Esophagus mucosa (tissue), 1 donor: ENCODE data around the gene PCDHGA7. TPM values are rescaled to one million over a fixed set of nuclear protein-coding genes. Genes with fewer than 3 reads are reported as not detected.
A peak's percentile ranks its signal among the peaks of the same experiment; 100 is the strongest.
"Not testable (repeated sequence)": the region's sequence is repeated elsewhere in the genome, so short reads cannot be mapped to it uniquely, and the experiment has no call there.

Experiments
- ATAC-seq: fragments of 200-7000 bp; cut with Tn5 transposase; one replicate; pipeline ENCODE4 v1.9.1; 2020
- total RNA-seq: library from RNA; stranded (reverse); gene quantifications from one replicate; pipeline ENCODE4 v1.2.4, GENCODE V29; 2023
- donor health status: DM: yes; HTN: yes; CAD: no.

The PCDHGA7 gene
- total RNA-seq, 1 donor from 2014 or later, result 1.6 TPM

DNA sequence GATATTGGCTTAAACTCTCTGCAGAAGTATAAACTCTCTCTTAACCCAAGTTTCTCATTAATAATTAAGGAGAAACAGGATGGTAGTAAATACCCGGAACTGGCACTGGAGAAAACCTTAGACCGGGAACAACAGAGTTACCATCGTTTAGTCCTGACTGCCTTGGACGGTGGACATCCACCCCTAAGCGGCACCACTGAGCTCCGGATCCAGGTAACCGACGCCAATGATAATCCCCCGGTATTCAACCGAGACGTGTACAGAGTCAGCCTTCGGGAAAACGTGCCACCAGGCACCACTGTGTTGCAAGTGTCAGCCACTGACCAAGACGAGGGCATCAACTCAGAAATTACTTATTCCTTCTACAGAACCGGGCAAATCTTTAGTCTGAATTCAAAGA is 16.1 kb downstream of the PCDHGA7 start:
- ATAC-seq, result no peak

DNA sequence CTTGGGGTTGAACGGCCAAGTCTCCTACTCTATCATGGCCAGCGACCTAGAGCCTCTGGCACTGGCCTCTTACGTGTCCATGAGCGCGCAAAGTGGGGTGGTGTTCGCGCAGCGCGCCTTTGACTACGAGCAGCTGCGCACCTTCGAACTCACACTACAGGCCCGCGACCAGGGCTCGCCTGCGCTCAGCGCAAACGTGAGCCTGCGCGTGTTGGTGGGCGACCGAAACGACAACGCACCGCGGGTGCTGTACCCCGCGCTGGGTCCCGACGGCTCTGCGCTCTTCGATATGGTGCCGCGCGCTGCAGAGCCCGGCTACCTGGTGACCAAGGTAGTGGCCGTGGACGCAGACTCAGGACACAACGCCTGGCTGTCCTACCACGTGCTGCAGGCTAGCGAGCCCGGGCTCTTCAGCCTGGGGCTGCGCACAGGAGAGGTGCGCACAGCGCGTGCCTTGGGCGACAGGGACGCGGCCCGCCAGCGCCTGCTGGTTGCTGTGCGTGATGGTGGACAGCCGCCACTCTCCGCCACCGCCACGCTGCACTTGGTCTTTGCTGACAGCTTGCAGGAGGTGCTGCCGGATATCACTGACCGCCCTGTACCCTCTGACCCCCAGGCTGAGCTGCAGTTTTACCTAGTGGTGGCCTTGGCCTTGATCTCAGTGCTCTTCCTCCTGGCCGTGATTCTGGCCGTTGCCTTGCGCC is 17.2 kb downstream of the PCDHGA7 start:
- no peak for ATAC-seq

DNA sequence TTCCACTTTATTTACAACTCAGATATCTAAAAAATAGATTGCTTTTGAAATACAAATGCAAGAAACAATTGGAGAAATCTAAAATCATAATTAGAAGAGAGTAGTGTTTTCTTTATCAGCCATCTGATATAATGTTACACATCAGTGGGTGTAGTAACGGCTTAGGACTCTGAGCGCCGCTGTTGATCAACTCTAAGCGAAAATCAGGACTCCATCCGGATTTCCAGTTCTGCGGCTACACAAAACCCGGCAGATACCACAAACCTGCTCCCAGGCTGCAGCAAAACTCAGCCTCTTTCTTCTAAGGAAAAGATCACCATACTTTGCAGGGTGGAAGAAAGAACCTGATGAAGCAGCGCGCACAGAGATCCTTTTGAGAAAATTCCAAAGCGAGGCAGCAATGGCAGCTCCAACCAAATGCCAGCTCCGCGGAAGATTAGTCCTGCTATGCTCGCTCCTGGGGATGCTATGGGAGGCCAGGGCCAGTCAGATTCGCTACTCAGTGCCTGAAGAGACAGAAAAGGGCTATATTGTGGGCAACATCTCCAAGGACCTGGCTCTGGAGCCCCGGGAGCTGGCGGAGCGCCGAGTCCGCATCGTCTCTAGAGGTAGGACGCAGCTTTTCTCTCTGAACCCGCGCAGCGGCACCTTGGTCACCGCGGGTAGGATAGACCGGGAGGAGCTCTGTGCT is 20.2 kb downstream of the PCDHGA7 start, which contains the start of gene PCDHGA9:
Gene PCDHGA9 (plus strand): TSS at position 226 of the 691 bp plus-strand sequence. CDS start 175 bp downstream, at position 401.
- ATAC-seq, result no peak

DNA sequence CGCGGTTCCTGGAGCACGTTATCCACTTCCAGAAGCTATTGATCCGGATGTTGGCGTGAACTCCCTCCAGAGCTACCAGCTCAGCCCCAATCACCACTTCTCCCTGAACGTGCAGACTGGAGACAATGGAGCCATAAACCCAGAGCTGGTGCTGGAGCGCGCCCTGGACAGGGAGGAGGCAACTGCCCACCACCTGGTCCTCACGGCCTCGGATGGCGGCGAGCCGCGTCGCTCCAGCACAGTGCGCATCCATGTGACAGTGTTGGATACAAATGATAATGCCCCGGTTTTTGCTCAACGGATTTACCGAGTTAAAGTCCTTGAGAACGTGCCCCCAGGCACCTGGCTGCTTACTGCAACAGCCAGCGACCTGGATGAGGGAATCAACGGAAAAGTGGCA is 20.8 kb downstream of the PCDHGA7 start:
- no peak for ATAC-seq

DNA sequence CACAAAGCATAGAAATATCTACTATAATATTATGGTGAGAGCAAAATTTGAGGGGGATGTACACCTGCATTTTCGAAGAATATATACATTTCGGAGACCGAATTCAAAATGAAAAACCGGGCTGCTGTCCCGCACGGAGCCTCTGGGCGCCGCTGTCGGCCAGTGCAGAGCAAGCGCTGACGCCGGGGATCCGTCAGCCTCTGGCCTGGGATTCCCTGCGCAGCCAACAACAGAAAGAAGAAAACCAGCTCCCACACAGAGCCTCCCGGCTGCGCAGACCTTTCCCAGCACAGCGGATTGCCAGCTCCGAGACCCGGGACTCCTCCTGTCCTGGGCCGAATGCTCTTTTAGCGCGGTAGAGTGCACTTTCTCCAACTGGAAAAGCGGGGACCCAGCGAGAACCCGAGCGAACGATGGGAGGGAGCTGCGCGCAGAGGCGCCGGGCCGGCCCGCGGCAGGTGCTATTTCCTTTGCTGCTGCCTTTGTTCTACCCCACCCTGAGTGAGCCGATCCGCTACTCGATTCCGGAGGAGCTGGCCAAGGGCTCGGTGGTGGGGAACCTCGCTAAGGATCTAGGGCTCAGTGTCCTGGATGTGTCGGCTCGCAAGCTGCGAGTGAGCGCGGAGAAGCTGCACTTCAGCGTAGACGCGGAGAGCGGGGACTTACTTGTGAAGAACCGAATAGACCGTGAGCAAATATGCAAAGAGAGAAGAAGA is 25.4 kb downstream of the PCDHGA7 start, which contains the start of gene PCDHGB6:
Gene PCDHGB6 (plus strand): TSS at position 232 of the 716 bp plus-strand sequence. CDS start 182 bp downstream, at position 414.
- ATAC-seq, result peak; percentile 50

- no peak for ATAC-seq
Observed at GRCh38 chr5:141409598-141410306, 27.2 kb downstream of the PCDHGA7 start.

DNA sequence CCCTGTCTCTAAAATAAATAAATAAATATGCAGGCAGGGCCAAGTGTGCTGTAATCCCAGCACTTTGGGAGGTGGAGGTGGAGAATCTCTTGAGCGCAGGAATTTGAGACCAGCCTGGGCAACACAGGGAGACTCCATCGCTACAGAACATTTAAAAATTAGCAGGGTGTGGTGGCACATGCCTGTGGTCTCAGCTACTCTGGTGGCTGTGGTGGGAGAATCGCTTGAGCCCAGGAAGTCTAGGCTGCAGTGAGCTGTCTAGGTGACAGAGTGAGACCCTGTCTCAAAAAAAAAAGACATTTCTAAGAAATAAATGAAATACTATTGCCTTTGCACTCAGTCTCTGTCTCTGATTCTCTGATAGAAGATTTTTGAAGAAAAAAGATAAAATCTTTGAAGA is 29.0 kb downstream of the PCDHGA7 start:
- ATAC-seq, result no peak

GRCh38 chr5:141412854-141413539 is 30.5 kb downstream of the PCDHGA7 start, which contains the start of gene PCDHGA10:
TSS of gene PCDHGA10 (plus strand) at chr5:141412987. CDS start at chr5:141413176, 189 bp downstream.
- peak; percentile 78 for ATAC-seq

GRCh38 chr5:141413540-141414069 is 31.1 kb downstream of the PCDHGA7 start:
- ATAC-seq, result no peak

- ATAC-seq, result not testable (repeated sequence)
Observed at GRCh38 chr5:141414548-141415274, 32.2 kb downstream of the PCDHGA7 start.

- not testable (repeated sequence) for ATAC-seq
Observed at GRCh38 chr5:141415275-141415618, 32.7 kb downstream of the PCDHGA7 start.

- peak; percentile 75 for ATAC-seq
Observed at GRCh38 chr5:141417494-141418172, 35.1 kb downstream of the PCDHGA7 start, which contains the start of gene PCDHGB7. TSS of gene PCDHGB7 (plus strand) at chr5:141417677. CDS start at chr5:141417860, 183 bp downstream.

- no peak for ATAC-seq
Observed at GRCh38 chr5:141419074-141419880, 36.7 kb downstream of the PCDHGA7 start.

GRCh38 chr5:141420855-141421488 is 38.4 kb downstream of the PCDHGA7 start, which contains the start of gene PCDHGA11:
TSS of gene PCDHGA11 (plus strand) at chr5:141421051. CDS start at chr5:141421228, 177 bp downstream.
- ATAC-seq, result no peak

DNA sequence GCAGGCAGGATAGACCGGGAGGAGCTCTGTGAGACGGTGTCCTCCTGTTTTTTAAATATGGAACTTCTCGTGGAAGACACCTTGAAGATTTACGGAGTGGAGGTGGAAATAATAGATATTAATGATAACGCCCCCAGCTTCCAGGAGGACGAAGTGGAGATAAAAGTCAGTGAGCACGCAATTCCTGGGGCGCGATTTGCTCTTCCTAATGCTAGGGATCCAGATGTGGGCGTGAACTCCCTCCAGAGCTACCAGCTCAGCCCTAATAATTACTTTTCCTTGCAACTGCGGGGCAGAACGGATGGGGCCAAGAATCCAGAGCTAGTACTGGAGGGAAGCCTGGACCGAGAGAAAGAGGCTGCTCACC is 38.9 kb downstream of the PCDHGA7 start:
- no peak for ATAC-seq

DNA sequence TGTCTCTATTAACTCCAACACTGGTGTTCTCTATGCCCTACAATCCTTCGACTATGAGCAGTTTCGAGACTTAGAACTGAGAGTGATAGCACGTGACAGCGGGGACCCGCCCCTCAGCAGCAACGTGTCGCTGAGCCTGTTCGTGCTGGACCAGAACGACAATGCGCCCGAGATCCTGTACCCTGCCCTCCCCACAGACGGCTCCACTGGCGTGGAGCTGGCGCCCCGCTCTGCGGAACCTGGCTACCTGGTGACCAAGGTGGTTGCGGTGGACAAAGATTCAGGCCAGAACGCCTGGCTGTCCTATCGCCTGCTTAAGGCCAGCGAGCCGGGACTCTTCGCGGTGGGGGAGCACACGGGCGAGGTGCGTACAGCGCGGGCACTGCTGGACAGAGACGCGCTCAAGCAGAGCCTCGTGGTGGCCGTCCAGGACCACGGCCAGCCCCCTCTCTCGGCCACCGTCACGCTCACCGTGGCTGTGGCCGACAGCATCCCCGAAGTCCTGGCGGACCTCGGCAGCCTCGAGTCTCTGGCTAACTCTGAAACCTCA is 40.3 kb downstream of the PCDHGA7 start:
- ATAC-seq, result no peak

- ATAC-seq, result no peak
Observed at GRCh38 chr5:141427783-141428426, 45.4 kb downstream of the PCDHGA7 start.
